Measurements from ENCODE around the gene GDF15.

- TF ChIP-seq CTCF (conservative IDR thresholded peaks at IDR 0.05; ENCODE audit: low read length) (no peak), EZH2phosphoT487 (IDR thresholded peaks at IDR 0.05; ENCODE audit: borderline replicate concordance) (no peak)
These were observed 51.8 kb downstream of the GDF15 start, which contains the start of gene ISYNA1 for GRCh38 chr19:18437491-18438330.

All from Loucy (cell line).